ENCODE measurements around the gene CHD5.

Gene CHD5

DNA sequence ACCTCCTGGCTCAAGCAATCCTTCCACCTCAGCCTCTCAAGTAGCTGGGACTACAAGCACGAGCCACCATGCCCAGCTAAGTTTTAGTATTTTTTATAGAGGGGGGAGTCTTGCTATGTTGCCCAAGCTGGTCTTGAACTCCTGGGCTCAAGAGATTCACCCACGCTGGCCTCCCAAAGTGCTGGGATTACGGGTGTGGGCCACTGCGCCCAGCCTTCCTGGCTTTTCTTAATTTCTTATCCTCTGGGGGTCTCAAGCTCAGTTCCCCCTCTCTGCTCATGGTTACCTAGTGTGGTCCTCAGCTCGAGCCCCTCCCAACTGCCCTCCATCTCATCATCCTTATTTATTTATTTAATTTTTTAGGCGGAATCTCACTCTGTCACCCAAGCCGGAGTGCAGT, 22.1 kb upstream of the CHD5 start:
- DNase-seq (ENCODE audit: low read depth in 4 of 4, low spot score in 1 of 4), result no peak

DNA sequence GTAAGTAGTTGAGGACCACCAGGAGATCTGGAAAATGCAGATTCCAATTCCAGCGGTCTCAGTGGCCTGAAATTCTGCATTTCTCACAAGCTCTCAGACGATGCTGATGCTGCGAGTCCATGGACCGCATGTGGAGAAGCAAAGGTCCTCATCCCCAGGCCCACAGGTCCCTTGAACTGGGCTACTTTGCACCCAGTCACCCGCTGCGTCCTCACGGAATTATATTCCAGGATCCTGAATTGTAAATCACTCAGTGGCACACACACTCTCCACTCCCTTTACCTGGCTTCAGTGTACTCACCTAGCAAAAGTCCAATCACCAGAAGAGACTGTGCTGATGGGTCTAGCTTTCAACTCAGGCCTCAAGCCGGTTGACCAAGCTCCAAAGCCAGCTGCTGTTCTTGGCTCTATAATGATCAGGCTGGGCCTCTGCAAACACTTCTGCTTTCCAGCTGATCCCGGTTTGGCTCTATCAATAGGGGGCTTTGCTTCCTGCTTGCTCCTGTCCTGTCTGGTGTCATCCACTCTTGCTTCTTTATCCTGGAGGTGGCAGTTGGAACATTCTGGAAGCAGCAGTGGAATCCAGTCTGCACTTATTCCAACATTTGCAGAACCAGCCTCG, 20.2 kb upstream of the CHD5 start:
- DNase-seq (ENCODE audit: low read depth in 4 of 4, low spot score in 1 of 4), result no peak

DNA sequence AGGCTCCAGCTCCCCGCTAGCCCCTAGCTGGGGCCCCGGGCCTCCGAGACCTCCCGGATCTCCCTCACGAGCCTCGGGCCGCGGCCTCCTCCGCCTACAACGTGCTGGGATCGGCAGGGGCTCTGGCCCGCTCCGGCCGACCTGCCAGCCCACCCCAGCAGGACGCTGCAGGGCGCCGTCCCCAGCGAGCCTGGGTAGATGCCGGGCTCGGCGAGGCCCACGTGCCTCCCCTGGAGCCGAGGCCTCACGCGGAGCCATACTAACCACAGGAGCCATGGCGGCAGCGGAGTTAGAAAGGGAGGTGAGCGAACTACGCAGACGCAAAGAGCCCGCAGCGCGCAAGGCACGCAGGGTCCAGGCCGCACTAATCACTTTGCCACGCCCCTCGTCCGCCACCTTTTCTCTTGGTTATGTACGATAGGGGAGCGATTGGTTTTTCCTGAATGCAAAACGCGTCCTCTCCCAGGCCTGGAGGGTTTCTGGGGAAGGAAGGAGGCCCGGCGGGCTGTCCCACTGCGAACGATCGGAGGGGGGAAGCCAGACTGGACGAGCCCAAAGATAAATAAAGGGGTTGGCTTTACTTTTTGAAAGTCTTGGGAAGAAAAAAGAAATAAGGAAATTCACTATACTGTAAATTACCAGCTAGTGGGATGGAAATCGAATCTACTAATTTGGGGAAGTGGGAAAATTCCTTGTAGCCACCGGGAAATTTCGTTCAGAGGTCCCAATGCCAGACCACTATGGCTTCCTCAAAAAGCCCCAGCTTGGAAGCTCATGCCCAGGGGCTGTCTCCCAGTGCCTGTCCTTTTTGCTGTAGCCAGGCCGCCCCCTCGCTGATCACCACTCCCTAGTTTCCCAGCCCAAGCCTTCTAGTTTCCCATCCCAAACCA, 19.4 kb upstream of the CHD5 start, which contains the start of gene RPL22:
RPL22 (minus strand) TSS at position 298 of the 890 bp plus-strand sequence; CDS start at position 276, 22 bp downstream.
- DNase-seq (ENCODE audit: low read depth in 4 of 4, low spot score in 1 of 4), result peak; percentile 92 to 99 (median 96)

DNA sequence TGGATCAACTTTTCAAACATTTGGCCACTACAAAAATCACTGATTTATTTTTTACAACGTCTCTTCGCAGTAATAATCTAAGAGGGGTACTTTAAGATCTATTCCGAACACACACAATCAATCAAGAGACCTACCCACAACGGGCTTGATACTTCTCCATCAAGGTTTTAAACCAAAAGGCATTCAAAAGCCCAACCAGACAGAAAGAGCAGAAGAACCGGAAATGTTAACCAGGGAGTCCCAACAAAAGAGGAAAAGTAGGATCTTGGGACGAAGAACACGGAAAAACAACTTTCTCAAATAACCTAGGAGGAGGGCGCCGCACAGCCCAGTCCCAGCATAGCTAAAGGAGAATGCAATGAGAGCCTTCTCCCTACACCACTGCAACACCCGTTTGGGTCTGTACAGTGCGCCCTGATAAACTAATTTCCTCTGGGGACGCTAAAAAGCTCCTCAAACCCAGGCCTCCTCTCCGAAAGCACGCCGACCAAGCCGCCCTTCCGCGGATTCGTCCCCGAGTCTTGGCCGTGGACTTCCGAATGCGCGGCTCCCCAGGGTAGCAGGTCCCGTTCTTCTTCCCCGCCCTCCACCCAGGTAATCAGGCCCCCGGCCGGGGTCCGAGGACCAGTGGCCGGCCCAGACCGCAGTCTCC, 18.7 kb upstream of the CHD5 start:
- DNase-seq (ENCODE audit: low read depth in 4 of 4, low spot score in 1 of 4), result no peak

DNA sequence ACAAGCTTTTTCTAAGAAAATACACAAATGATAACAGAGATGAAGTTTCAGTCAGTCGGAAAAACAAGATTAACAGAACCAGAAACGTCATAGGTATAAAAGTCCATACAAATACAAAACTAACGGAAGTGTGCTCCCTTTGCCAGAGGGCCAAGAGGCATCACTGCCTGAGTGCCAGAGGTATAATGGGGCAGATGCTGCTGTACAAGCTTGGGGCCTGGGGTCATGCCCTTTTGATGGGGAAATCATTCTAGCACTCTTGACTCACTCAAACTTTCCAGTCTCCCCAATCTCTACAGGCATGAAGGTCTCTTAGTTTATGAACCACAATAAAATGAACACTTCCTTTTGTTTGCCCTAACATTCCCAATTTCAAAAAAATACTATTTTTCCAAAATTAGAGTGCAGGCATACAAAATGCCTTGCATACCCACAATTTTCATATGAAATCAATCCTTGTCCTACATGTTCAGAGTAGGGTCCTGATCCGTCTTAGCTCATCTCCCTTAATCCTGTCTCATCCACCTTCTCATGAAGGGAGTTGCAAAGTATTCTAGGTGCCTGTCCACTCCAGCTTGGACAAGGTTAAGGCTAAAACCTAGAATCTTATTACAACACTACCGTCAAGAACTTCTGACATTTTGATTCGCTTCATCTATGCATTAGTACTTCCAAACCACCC, 17.8 kb upstream of the CHD5 start:
- no peak for DNase-seq (ENCODE audit: low read depth in 4 of 4, low spot score in 1 of 4)

DNA sequence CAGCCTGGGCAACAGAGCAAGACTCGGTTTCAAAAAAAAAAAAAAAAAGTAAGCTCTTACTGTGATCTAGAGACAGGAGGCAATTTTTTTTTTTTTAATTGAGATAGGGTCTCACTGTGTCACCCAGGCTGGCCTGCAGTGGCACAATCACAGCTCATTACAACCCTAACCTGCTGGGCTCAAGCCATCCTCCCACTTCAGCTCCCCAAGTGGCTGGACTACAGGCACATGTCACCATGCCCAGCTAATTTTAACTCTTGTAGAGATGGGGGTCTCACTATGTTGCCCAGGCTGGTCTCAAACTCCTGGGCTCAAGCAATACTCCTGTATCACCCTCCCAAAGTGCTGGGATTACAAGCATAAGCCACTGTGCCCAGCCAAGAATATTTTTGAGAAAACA, 11.8 kb upstream of the CHD5 start:
- no peak for DNase-seq (ENCODE audit: low read depth in 4 of 4, low spot score in 1 of 4)

DNA sequence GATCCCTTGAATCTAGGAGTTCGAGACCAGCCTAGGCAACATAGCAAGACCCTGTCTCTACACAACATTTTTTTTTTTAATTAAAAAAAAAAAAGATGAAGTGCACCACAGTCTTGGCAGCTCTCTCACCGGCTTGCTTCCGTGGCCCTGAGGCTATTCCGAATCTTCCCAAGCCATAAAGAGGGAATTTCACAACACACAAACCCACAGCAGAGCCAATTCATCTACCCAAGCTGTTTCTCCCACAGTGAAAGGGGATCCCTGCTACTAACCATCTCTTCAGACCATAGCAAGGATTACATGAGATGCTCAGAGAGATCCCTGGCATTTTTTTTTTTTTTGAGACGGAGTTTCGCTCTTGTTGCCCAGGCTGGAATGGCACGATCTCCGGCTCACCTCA, 8.3 kb upstream of the CHD5 start:
- DNase-seq (ENCODE audit: low read depth in 4 of 4, low spot score in 1 of 4), result no peak

DNA sequence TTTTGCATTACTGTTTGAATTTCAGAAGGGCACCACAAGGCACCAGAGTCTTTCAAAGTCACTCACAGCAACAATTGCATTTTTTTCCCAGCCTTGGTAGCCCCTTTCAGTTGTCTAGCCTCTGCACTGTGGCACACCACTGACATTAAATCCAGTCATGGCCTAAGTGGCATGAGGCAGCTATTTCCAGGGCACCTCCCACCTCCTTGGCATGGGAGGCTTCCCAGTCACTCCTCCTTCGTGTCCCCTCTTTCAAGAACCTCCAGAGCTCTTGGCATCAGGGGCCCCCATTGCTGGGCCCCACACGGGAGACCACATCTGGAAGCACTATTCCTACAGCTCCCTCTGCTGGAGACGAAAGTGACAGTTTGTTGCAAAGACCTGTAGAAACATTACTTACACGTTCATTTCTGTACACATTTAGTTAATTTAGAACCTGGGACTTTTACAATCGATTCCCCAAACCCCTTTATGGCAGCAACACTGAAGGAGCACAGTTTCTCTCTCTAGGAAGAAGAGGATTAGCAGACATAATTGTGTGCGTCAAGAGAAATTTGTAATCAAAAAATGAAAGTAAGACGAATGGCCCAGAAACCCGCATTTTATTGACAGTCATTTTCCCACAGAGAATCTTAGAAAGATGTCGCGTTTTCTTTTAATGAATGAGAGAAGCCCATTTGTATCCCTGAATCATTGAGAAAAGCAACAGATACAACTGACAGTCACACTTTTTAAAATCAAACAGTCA, 5.7 kb upstream of the CHD5 start:
- no peak for DNase-seq (ENCODE audit: low read depth in 4 of 4, low spot score in 1 of 4)

DNA sequence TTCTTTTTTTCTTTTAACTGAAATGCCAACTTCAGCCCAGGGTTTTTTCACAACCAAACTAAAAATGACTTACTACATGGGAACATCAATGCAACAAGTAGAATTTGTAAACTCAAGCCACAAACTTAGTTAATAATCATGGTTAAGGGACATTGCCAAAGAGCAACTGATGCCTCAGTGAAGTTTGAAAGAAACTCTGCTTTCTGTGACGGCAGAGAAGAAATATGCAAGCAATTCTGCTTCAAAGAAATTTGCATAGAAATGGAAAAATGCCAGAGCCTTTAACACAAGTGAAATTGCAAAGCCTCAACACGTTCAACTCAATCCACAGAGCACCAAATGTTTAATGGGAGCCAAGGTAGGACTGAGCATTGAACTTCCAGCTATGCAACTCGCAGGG, 5.0 kb upstream of the CHD5 start:
- no peak for DNase-seq (ENCODE audit: low read depth in 4 of 4, low spot score in 1 of 4)

DNA sequence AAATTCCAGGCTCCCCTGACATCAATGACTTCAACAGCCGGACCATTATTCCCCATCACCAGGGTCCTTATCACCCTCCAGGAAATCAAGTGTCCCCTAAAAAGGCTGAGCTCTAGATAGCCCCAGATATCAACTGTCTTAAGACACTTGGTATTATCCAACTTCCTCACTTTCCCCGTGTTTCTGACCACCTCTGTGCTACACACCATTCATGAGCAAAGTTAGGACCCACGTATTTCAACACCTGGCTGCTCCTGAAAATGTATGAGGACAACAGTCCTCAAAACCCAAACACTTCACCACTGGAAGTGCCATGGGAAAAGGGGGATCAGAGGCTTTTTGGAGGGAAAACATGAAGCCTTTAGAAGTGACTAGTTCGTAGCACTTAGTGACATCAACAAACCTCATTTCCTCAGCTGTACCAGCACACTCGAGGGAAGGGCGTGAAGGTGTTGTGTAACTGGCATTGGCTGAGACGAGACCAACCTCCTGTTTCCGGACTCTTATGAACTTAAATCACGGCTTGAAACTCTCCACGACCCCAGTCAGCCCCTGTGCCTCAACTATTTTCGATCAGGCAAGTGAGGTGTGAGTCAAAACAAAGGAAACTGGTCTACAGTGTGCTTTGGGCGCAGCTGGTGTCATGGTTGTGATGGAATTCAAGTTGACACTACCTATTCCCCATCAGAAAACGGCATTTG, 4.1 kb upstream of the CHD5 start:
- DNase-seq (ENCODE audit: low read depth in 4 of 4, low spot score in 1 of 4), result no peak

DNA sequence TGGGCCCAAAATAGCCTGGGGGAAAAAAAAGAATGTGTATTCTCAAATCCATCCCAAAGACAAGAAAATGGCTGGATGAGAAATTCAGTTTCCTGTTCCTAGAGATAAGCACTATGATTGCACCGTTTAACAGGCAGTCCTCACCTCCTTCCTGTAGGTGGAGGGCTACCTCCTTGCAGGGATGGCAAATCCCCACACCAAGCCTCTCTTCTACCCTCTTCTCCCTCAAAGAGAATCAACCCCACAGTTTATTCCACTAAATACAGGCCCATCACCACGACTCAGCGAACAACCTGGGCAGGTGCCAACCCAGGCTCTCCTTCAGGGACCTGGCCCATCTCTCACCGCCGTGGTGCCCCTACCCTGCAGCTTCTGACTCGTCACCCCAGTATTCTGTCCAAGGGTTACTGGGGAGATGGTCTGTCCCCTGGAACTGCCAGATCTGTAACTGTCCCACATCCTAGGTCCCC, 3.4 kb upstream of the CHD5 start:
- DNase-seq (ENCODE audit: low read depth in 4 of 4, low spot score in 1 of 4), result no peak

DNA sequence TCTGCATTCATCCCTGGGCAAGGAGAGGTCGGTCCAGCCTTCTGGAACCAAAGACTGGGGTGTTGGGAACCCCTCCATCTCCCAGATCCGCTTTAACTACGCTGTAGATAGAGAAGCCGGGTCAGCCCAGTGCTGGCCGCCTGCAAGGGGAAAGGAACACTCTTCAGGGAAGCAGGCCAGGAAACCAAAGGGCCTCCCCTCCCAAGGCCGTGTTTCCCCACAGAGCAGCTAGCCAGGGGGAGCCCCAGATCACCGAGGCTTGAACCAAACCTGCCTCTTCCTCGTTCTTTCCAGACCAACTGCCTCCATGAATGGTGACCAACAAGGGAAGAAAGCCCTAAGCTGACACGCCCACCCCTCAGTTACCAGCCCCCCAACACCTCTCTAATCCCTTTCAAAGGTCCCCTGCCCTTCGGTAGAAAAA, 1.2 kb upstream of the CHD5 start:
- DNase-seq (ENCODE audit: low read depth in 4 of 4, low spot score in 1 of 4), result no peak

DNA sequence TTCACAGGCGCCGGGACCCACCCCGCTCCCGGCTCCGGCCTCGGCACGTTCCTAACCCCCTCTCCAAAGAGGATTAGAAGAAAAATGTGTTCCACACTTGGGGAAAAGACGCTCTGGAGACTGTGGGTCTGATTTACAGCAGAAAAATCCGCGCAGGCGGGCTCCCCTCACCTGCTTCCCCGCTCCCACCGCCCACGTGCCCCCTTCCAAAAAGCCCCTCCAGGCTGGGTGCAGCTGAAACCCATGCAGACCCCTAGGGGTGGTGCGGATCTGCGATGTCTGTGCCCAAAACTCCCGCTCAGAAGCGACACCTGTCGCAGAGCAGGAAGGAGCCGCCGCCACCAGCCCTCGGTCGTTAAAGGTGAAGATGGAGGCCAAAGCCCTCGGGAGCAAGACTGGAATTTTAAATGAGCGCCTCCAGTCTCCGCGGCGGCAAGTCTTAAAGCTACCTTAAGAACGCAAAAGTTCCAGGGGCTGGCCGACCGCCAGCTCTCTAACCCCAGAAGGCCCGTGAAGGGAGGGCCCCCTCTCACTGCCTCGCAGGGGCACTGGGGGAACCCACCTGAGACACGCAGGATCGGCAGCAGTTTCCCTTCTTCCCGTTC, 688 bp upstream of the CHD5 start:
- no peak for DNase-seq (ENCODE audit: low read depth in 4 of 4, low spot score in 1 of 4)

DNA sequence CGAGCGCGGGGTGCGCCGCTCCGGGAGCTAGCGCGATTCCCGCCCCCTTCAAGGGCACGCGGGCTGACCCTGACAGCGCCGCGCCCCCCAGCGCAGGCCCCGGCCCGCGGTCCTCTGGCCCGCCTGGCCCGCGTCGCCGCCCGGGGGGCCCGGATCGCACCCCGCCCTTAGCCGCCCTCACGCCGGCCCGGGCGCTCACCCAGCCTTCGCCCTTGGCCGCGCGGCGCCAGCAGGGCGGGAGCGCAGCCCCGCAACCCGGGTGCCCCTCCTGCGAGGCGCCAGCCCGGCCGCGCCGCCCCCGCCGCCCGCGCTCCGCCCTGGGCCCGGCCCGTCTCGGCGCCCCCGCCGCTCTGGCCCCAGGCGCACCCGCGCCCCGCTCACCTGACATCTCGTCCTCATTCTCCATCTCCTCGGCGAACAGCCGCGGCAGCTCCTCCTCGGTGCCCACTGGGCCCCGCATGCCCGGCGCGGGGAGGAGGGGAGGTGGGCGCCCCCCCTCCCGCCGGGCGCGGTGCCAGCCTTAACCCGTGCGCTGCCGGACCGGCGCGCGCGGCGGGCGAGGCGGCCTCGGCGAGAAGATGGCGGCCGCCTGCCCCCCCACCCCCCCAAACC, 451 bp downstream of the CHD5 start:
- no peak for DNase-seq (ENCODE audit: low read depth in 4 of 4, low spot score in 1 of 4)

DNA sequence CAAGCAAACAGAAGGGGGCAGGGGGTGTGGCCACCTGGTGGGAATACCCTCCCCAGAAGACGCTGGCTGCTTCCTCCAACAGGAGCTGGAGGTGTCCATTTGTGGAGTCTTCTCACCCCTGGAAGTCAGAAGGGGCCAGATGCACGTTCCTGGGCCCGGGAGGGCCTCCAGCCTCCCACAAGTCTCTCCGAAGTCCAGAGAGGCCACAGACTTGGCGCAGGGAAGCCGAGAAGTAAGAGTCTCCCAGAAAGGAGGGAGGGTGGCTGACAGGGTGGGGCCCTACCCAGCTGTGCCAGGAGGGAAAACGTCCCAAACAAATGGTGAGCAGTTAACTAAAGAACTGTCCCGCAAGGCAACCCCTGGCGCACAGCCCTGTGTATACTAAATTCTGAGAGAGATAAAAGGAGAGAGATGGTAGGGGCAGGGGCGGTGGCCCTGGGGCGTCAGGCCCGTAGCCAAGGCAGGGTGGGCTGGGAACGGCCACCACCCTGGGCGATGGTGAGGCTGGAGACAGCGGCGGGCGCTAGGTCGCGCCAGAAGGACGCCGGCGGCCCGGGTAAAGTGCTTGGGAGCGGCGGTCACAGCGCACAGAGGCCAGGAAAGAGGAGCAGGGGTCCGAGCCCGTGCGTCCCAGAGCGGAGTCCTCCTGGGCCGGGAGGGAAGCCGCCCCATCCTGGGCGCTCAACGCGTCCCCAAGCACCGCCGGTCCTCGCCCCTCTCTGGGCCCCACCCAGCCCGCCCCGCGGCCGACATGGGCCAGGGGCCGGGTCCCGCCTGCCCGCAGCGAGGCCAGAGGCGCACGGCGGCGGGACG, 1.2 kb downstream of the CHD5 start:
- DNase-seq (ENCODE audit: low read depth in 4 of 4, low spot score in 1 of 4), result no peak

DNA sequence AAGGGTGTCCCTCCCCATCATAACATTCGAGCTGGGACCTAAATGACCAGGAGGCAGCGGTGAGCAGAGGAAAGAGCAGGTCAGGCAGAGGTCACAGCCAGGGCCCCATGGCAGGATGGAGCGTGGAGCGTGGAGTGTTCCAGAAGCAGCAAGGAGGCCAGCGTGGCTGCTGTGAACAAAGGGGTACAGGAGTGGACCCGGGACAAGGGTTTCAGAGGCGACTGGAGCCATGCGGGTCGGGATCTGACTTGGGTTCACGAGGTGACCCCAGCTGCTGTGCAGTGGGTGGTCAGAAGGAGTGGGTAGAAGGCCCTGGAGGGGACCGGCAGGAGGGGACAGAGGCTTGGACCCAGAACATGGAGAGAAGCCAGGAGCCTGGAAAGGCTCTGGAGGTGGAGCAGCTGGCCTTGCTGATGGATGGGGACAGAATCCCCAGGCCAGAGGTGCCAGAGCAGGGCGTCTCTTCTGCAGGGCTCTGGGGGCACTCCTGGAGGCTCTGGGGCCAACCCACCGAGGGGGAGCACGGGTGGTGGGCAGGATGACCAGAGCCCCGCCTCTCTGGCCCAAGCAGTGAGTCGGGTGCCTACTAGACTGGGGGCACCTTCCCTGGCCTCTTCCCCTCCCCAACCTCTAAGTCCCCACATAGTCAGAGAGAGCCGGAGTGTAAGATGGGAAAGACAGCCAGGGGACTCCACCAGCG, 2.3 kb downstream of the CHD5 start:
- DNase-seq (ENCODE audit: low read depth in 4 of 4, low spot score in 1 of 4), result no peak

DNA sequence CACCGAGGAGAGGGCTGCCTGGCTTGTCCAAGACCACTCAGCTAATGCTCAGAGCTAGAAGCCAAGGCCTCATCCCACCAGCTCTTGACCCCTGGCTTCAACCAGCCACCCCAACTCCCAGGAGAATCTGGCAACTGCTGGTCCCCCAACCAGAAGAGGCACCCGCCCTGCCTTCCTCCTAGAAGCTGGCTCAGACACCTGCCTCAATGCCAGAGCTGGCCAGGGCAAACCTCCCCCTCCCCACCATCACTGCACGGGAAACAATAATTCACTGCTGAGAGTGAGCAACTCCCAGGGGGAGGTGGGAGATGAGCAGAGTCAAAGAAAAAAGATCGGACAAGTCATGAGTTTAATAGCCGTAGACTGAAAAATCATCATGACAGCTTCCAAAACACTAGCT, 3.3 kb downstream of the CHD5 start:
- no peak for DNase-seq (ENCODE audit: low read depth in 4 of 4, low spot score in 1 of 4)

DNA sequence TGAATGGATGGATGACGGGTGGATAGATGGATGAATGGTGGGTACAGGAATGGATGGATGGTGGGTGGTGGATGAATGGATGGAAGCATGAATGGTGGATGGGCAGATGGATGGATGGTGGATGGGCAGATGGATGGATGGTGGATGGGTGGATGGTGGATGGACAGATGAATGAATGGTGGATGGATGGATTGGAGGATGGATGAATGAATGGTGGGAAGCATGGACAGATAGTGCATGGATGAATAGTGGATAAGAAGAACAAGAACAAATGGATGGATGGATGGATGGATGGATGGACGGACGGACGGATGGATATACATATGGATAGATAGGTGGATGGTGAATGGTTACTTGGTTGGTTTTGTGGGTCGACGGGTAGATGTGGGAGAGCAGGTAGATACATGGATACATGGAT, 4.7 kb downstream of the CHD5 start:
- DNase-seq (ENCODE audit: low read depth in 4 of 4, low spot score in 1 of 4), result no peak
